Hypothalamus (tissue), 51 donors: Measurements from ENCODE around the gene MAU2.
A peak's percentile ranks its signal among the peaks of the same experiment; 100 is the strongest.

ENCODE experiments used
- DNase-seq, 51 donors: peaks; one replicate each; lab custom pipeline; 2025; lab: John Stamatoyannopoulos, UW

Gene MAU2

DNA sequence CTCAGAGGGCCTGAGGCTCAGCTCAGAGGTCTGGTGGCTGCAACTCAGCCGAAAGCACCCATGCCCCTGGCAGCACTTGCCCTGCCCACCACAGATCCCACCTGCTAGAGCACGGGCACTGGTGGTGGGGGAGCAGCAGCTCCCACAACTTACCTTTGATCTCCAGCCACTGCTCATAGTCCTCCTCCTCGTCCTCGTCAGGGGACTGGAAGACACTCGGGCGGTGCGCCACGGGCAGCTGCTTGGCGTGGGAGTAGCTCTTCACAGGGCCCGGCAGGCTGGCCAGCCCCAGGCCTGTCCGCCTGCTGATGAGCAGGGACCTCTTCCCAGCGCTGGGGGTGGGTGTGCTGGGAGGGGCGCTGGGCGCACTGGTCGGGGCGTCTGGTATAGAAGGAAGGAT lies 14.9 kb upstream of the MAU2 start:
- peak in 1 of 51 donors; percentile 3 for DNase-seq

GRCh38 chr19:19306191-19306590 lies 14.4 kb upstream of the MAU2 start:
- DNase-seq, result no peak

DNA sequence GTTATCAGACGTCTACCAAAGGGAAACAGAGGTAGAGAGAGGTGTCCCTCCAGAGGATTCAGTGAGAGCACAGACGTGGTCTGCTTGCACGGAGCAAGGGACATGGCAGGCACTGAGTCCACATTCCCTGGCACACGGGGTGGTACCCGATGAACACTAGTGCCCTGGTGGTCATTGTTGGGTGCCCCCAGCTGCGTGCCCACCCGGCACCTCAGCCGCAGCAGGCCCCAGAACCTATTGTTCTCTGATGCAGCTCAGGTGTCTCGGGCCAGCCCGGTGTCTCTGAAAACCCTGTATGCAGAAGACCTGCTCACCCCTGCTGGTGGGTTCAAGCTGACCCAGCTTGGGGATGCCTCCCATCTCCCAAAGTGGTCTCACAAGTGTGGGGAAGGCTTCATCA lies 12.3 kb upstream of the MAU2 start:
- no peak for DNase-seq

DNA sequence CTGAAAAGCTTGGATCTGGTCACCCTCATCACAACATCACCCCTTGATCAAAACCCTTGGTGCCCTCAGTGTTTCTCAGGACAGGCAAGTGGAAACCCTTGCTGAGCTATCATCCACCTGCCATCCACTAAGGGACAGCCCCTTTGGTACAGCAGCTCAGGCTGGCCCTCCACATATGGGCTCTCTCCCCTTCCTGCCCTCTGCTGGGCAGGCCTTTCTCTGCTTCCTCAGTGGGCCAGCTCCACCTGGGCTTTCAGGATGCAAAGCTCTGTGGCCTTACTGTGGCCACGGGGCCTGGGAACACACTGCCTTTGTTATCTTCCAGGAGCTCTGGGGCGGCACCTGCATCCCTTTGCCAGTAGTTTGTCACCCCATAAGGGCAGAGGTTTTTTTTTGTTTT lies 5.2 kb upstream of the MAU2 start:
- DNase-seq, result no peak

GRCh38 chr19:19316082-19316481 lies 4.5 kb upstream of the MAU2 start:
- DNase-seq, result no peak

DNA sequence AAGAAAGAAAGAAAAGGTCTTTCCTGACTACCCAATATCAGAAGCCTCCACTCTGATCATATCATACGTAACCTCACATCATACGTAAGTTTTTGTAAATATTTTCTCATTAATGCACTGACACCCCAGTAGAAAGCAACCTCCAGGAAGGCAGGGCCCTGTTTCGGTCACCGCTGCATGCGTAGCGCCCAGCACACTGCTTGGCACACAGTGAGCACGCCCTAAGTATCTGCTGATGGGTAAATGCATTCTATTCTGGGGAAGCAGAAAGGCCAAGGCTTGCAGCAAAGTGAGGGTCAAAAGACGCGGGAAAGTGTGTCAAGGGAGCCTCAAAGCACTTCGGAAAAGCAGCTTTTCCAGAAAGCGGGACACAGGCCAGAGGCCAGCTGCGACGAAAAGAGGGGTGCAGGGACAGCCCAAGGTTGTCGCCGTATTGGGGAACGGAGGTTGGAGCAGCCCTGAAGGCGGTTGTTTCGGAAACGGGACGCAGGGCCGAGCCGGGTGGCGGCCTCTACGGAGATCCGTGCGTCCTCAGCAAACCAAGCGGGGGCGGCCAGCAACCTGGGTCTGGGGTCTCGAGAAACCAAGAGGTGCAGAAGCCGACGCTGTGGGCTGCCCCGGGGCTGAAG lies 783 bp upstream of the MAU2 start:
- peak in 1 of 51 donors; percentile 40 for DNase-seq

DNA sequence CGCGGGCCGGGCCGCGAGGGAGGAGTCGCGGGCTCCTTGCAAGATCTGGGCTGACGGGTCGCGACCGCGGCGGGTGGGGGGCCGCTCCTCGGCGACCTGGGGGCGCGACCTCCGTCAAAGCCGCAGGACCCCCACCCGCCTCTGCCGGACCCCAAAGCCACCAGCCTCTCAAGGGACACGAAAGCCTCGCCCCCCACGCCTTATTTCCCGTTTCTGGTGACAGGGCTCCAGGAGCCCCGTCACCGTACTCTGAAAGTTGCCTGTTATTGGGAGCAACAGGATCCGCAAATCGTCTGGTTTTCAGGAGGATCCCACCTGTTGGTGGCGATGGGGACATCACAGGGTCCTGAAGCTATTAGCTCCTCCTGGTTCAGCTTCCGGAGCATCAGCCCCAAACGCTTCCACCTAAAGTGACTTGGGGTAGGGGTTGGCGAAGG lies 530 bp downstream of the MAU2 start:
- DNase-seq, result peak in 2 of 51 donors; percentile 12 to 23

- DNase-seq, result peak in 1 of 51 donors; percentile 6
Measured at GRCh38 chr19:19324059-19324770, 3.6 kb downstream of the MAU2 start.

DNA sequence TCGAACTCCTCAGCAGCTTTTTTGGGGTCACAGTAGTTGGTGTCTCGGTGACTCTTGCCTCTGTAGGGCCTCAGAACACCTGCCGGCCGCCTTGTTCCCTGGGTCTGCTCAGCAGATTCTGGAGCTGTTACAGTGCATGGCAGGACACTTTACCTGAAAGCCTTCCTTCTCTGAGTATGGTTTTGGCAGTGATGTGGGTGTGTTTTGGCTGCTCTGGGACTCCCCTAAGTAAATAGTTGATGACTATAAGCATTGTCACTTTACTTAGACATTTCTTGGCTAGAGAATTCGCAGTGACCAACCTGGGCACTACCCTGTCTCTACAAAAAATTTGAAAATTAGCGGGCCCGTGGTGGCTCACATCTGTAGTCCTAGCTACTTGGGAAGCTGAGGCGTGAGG lies 7.0 kb downstream of the MAU2 start:
- DNase-seq, result no peak

GRCh38 chr19:19329126-19329525 lies 8.5 kb downstream of the MAU2 start:
- DNase-seq, result no peak

DNA sequence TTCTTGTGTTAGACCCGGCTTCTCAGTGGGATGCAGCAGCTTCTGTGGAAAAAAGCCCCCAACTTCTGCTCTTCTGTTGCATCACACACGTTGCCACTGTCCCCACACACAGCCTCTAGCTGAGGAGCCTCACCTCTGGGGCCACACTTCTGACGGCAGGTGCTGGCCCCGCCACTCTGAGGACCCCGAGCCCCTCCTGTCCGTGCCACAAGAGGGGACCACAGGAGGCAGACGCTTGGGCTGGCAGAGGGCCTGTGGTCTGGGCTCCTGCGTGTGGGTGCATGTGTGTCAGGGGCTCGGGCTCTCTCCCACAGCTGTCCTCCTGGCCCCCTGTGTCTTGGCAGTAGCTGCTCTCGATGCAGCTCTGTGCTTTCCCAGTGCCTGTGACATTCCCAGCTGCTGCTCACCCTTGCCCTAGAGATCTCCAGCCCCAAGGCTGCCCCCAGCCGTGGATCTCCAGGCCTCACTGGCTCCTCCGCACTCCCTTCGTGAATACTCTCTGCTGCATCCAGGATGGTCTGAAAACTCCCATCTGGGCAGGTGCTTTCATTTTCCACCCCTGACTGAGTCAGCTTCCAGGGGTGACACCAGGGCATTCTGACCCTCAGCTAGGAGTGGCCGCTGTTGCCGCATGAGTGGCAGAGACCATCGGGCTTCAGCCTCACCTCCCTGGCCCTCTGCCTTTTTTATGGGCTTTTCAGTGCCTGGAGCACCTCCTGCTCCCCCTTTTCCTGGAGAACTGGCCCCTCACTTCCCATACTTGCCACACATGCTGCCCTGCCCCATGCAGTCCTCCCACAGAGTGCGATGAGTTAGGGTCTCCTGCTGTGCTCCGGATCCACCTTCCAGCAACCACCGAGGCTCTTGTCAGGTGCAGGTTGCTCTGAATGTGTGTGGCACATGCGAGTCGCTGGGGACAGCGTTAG lies 13.7 kb downstream of the MAU2 start:
- DNase-seq, result no peak

DNA sequence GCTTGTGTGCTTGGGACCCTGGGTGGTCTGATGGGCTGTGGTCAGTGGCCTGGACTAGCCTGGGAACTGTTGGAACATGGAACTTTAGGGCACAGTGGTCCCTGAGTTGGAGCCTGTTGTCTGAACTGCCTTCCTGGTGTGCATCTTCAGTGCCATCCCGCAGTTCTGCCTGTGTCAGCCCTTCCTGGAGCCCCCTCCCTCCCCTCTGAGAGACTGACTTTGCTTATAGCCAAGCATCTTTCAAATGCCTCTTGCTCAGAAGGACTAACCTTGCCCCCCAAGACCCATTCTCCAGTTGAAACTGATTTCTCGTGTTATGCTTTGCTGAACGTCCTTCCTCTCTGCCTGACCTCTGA lies 14.3 kb downstream of the MAU2 start:
- no peak for DNase-seq

DNA sequence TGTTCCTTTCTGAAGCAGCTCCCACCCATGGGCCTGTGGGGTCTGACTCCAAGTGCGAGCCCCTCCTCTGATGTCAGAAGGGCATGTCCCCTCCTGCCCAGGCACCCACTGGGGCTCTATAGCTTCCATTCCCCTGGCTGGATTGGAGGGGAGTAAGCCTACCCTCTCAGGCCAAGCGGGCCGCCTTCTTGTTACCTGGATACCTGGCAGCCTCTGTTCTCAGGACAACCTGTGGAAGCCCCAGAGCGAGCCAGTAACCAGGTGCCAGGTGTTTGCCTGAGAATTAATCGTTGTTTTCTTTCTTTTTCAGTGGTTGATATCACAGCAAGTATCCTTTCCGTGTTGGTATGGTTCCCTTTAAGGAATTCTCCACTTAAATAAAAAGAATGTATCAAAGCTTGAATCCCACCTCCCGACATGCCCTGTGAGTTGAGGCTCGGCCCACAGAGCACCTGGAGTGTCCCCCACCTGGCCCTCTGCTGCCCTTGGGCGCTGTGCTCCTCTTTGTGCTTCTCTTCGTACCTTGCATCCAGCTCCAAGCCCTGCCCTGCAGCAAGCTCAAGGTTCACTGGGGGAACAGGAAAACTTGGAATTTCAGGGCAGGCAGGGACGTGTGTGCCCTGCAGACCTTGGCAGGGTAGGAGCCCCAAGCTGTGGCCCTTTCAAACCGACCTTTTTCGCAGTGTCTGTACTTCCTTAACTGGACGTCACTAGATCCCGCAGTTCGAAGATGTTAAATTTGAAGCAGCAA lies 15.0 kb downstream of the MAU2 start:
- no peak for DNase-seq

DNA sequence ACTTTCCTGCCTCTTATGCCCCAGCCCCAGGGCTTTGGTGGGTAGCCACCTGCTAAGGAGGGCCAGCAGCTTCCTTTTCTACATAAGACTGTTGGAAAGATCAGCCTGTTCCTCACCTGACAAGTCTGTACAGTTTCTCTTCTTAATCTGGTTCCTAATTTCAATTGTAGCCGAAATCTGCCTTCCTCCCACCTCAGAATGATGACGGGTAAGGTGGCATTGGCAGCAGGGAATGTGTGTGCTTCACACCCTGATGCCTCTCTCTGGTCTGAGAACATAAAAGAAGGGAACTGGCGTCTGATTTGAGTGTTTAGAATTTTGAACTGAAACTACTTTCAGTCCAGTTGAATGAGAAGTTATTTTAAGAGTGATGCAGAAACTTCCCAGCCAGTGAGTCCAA lies 16.0 kb downstream of the MAU2 start:
- no peak for DNase-seq

DNA sequence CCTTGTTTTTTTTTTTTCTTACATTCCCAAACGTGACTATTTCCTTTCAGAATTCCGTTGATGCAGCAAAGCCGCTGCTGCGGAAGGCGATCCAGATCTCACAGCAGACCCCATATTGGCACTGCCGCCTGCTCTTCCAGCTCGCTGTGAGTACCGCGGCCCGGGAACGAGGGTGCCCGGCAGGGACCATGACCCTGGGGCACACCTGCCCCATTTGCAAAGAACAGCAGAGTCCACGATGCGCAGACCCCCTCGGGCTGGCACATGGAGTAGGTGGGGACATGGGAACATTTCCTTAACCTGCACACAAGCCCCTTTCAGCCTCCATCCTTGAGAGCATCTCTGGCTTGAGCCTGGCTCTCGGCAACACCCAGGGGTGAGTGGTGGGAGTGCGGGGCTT lies 16.5 kb downstream of the MAU2 start:
- no peak for DNase-seq

GRCh38 chr19:19338082-19338481 lies 17.5 kb downstream of the MAU2 start:
- DNase-seq, result no peak

DNA sequence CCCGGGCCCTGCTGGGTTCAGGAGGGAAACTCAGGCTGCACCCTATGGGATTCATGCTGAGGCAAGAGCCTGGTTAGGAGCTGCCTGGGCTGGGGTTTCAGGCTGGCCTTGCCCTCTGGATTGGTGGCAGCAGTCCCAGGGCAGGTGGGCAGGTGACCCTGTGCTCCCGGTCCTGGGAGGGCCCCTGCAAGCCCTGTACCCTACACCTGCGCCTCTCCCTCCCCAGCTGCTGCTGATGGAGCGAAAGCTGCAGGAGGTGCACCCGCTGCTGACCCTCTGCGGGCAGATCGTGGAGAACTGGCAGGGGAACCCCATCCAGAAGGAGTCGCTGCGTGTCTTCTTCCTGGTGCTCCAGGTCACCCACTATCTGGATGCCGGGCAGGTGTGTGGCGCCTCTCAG lies 20.4 kb downstream of the MAU2 start:
- DNase-seq, result no peak

DNA sequence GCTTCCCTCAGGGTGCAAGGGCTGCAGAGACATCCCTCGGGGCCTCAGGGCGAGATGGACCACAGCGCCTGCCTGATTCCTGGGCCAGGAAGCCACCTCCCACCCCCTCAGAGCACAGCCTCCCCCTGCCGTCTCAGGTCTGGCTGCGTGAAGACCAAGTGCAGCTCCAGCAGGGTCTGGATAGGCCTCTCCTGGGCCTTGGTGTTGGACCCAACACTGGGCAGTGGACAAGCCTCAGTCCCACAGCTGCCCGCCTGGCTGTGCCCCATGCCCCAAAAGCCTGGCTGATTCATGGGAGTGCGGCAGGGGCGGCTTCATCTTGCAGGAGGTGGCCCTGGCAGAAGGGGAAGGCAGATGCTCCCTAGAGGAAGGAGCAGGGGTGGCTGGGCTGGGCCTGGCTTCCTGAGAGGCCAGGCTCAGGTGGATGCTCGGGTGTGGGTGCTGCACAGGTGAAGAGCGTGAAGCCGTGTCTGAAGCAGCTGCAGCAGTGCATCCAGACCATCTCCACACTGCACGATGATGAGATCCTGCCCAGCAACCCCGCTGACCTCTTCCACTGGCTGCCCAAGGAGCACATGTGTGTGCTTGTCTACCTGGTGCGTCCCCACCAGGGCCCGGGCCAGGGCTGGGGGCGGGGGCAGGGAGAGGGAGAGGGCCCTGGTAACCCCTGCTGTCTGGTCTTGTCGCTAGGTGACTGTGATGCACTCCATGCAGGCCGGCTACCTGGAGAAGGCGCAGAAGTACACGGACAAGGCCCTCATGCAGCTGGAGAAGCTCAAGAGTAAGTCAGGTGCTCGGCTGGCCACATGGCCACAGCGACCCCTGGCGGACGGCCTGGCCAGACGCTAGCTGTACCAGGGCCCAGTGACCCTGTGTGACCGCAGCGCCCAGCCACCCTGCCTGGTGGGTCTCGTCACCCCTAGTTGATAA lies 21.7 kb downstream of the MAU2 start:
- DNase-seq, result peak in 39 of 51 donors; percentile 0 to 69 (median 22)

GRCh38 chr19:19343016-19343362 lies 22.4 kb downstream of the MAU2 start:
- no peak for DNase-seq

GRCh38 chr19:19343762-19344161 lies 23.1 kb downstream of the MAU2 start:
- no peak for DNase-seq
